HEK293 (cell line): ENCODE data around the gene RRP12.

ENCODE experiments used
- KLF10 ChIP-seq: fragments of 450-650 bp; IDR thresholded peaks from 2 replicates; pipeline ENCODE4 v1.5.1; 2018; ENCODE audit warnings: missing biosample characterization, mild to moderate bottlenecking, missing genetic modification characterization
- MZF1 ChIP-seq: fragments of 450-650 bp; formaldehyde crosslinking; IDR thresholded peaks from 2 replicates; pipeline ENCODE4 v1.5.1; 2017; ENCODE audit warnings: missing biosample characterization, missing genetic modification characterization, borderline replicate concordance
- TCF7L2 ChIP-seq: IDR thresholded peaks from 2 replicates; pipeline ENCODE4 v1.6.1; 2011; ENCODE audit warnings: low read depth, mild to moderate bottlenecking, inconsistent platforms, low read length, moderate library complexity, borderline replicate concordance
- YY2 ChIP-seq: fragments of 450-650 bp; formaldehyde crosslinking; IDR thresholded peaks from 2 replicates; pipeline ENCODE4 v1.5.1; 2016; ENCODE audit warnings: missing biosample characterization, missing genetic modification characterization
- ZBTB17 ChIP-seq: fragments of 450-650 bp; formaldehyde crosslinking; IDR thresholded peaks from 2 replicates; pipeline ENCODE4 v1.5.1; 2016; ENCODE audit warnings: missing biosample characterization, missing genetic modification characterization
- ZBTB48 ChIP-seq: fragments of 450-650 bp; formaldehyde crosslinking; IDR thresholded peaks from 2 replicates; pipeline ENCODE4 v1.5.1; 2016; ENCODE audit warnings: missing biosample characterization, missing genetic modification characterization
- ZNF175 ChIP-seq: fragments of 450-650 bp; formaldehyde crosslinking; IDR thresholded peaks from 2 replicates; pipeline ENCODE4 v1.5.1; 2016; ENCODE audit warnings: missing biosample characterization, missing genetic modification characterization
- ZNF2 ChIP-seq: fragments of 450-650 bp; formaldehyde crosslinking; IDR thresholded peaks from 2 replicates; pipeline ENCODE4 v1.5.1; 2016; ENCODE audit warnings: missing biosample characterization, missing genetic modification characterization
- ZNF324 ChIP-seq: fragments of 450-650 bp; formaldehyde crosslinking; IDR thresholded peaks from 2 replicates; pipeline ENCODE4 v1.5.1; 2016; ENCODE audit warnings: missing biosample characterization, missing genetic modification characterization
- ZNF335 ChIP-seq: fragments of 450-650 bp; formaldehyde crosslinking; conservative IDR thresholded peaks from 2 replicates; pipeline ENCODE4 v1.5.1; 2016; ENCODE audit warnings: missing biosample characterization, missing genetic modification characterization
- ZNF433 ChIP-seq: fragments of 450-650 bp; formaldehyde crosslinking; IDR thresholded peaks from 2 replicates; pipeline ENCODE4 v1.5.1; 2016; ENCODE audit warnings: missing biosample characterization, missing genetic modification characterization, low read depth
- ZNF558 ChIP-seq: fragments of 450-650 bp; formaldehyde crosslinking; IDR thresholded peaks from 2 replicates; pipeline ENCODE4 v1.5.1; 2016; ENCODE audit warnings: missing biosample characterization, missing genetic modification characterization
- ZNF585B ChIP-seq: fragments of 450-650 bp; formaldehyde crosslinking; IDR thresholded peaks from 2 replicates; pipeline ENCODE4 v1.5.1; 2016; ENCODE audit warnings: missing biosample characterization, missing genetic modification characterization
- ZNF610 ChIP-seq: fragments of 450-650 bp; formaldehyde crosslinking; IDR thresholded peaks from 2 replicates; pipeline ENCODE4 v1.5.1; 2016; ENCODE audit warnings: missing biosample characterization, missing genetic modification characterization, borderline replicate concordance
- ZNF624 ChIP-seq: fragments of 450-650 bp; formaldehyde crosslinking; IDR thresholded peaks from 2 replicates; pipeline ENCODE4 v1.5.1; 2017; ENCODE audit warnings: missing biosample characterization, missing genetic modification characterization
- ZNF629 ChIP-seq: fragments of 450-650 bp; formaldehyde crosslinking; IDR thresholded peaks from 2 replicates; pipeline ENCODE4 v1.5.1; 2017; ENCODE audit warnings: missing biosample characterization, missing genetic modification characterization
- ZNF791 ChIP-seq: fragments of 450-650 bp; formaldehyde crosslinking; IDR thresholded peaks from 2 replicates; pipeline ENCODE4 v1.5.1; 2016; ENCODE audit warnings: missing biosample characterization, missing genetic modification characterization
- ZSCAN23 ChIP-seq: fragments of 450-650 bp; formaldehyde crosslinking; IDR thresholded peaks from 2 replicates; pipeline ENCODE4 v1.5.1; 2016; ENCODE audit warnings: missing biosample characterization, missing genetic modification characterization
- TF ChIP-seq, protein P1 (sequence below): fragments of 450-650 bp; formaldehyde crosslinking; IDR thresholded peaks from 2 replicates; pipeline ENCODE4 v1.5.1; 2017; ENCODE audit warnings: missing biosample characterization, missing genetic modification characterization
- TF ChIP-seq, protein P2 (sequence below): fragments of 450-650 bp; formaldehyde crosslinking; IDR thresholded peaks from 2 replicates; pipeline ENCODE4 v1.5.1; 2016; ENCODE audit warnings: missing biosample characterization, missing genetic modification characterization, borderline replicate concordance
- TF ChIP-seq, protein P3 (sequence below): fragments of 450-650 bp; formaldehyde crosslinking; conservative IDR thresholded peaks from 2 replicates; pipeline ENCODE4 v1.5.1; 2016; ENCODE audit warnings: low read depth, missing biosample characterization, missing genetic modification characterization
- TF ChIP-seq, protein P4 (sequence below): fragments of 450-650 bp; formaldehyde crosslinking; optimal IDR thresholded peaks from 2 replicates; pipeline ENCODE3; 2016; ENCODE audit warnings: missing biosample characterization, mild to moderate bottlenecking, missing genetic modification characterization
- TF ChIP-seq, protein P5 (sequence below): fragments of 450-650 bp; formaldehyde crosslinking; IDR thresholded peaks from 2 replicates; pipeline ENCODE4 v1.5.1; 2016; ENCODE audit warnings: missing biosample characterization, missing genetic modification characterization
- TF ChIP-seq, protein P6 (sequence below): fragments of 450-650 bp; formaldehyde crosslinking; IDR thresholded peaks from 2 replicates; pipeline ENCODE4 v1.5.1; 2016; ENCODE audit warnings: missing biosample characterization, missing genetic modification characterization

RRP12 gene

DNA sequence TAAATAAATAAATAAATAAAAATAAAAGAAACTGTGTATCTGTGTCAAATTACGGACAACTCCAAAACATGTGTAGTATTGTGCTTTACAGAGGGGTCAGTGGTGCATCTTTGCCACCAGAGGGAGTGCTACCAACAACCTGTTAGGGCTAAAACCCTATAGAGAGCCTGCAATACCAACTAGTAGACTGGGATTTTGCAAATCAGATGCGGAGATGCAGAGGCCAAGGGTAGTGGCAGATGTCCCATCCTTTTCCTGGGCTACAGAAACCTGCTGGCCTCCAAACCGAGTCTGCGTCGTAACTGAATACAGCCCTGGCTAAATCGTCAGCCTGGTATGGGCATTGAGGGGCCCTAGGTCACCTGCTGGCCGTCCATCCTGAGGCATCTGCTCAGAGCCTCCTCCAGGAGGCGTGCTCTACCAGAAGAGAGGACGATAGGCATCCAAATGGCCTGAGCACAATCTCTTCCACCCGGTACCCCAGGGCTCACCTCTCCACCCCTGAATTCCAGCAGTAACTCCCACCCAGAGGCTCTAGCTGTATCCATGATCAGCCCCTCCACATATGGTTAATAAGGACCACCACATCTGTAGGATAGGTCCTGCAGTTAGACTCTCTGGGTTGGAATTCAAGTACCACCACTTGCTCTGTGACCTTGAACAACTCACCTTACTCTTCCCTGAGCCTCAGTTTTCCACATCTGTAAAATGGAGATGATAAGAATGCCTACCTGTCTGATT is 6.2 kb upstream of the RRP12 start (continued):
- TF ChIP-seq, protein P1, sequence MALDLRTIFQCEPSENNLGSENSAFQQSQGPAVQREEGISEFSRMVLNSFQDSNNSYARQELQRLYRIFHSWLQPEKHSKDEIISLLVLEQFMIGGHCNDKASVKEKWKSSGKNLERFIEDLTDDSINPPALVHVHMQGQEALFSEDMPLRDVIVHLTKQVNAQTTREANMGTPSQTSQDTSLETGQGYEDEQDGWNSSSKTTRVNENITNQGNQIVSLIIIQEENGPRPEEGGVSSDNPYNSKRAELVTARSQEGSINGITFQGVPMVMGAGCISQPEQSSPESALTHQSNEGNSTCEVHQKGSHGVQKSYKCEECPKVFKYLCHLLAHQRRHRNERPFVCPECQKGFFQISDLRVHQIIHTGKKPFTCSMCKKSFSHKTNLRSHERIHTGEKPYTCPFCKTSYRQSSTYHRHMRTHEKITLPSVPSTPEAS (tag by site-specific recombination): no peak
- TF ChIP-seq ZBTB48 (tag by site-specific recombination) (no peak; the same call in 1 of the 2 replicates), ZNF2 (peak; percentile 62; the same call in 1 of the 2 replicates), YY2 (tag by site-specific recombination) (no peak), ZNF585B (no peak), KLF10 (tag by site-specific recombination) (no peak), ZSCAN23 (tag by site-specific recombination) (no peak), ZNF791 (tag by site-specific recombination) (no peak), ZNF324 (tag by site-specific recombination) (no peak), ZNF610 (tag by site-specific recombination) (no peak), ZNF175 (tag by site-specific recombination) (no peak), MZF1 (tag by site-specific recombination) (no peak), ZNF624 (tag by site-specific recombination) (no peak), ZNF335 (peak; percentile 51; the same call in 1 of the 2 replicates), ZNF433 (tag by site-specific recombination) (no peak), ZNF629 (no peak; the same call in none of the 2 replicates), ZBTB17 (tag by site-specific recombination) (peak; percentile 79; the same call in 1 of the 2 replicates), ZNF558 (tag by site-specific recombination) (no peak), TCF7L2 (no peak)
- TF ChIP-seq, protein P2, sequence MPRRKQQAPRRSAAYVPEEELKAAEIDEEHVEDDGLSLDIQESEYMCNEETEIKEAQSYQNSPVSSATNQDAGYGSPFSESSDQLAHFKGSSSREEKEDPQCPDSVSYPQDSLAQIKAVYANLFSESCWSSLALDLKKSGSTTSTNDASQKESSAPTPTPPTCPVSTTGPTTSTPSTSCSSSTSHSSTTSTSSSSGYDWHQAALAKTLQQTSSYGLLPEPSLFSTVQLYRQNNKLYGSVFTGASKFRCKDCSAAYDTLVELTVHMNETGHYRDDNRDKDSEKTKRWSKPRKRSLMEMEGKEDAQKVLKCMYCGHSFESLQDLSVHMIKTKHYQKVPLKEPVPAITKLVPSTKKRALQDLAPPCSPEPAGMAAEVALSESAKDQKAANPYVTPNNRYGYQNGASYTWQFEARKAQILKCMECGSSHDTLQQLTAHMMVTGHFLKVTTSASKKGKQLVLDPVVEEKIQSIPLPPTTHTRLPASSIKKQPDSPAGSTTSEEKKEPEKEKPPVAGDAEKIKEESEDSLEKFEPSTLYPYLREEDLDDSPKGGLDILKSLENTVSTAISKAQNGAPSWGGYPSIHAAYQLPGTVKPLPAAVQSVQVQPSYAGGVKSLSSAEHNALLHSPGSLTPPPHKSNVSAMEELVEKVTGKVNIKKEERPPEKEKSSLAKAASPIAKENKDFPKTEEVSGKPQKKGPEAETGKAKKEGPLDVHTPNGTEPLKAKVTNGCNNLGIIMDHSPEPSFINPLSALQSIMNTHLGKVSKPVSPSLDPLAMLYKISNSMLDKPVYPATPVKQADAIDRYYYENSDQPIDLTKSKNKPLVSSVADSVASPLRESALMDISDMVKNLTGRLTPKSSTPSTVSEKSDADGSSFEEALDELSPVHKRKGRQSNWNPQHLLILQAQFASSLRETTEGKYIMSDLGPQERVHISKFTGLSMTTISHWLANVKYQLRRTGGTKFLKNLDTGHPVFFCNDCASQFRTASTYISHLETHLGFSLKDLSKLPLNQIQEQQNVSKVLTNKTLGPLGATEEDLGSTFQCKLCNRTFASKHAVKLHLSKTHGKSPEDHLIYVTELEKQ (tag by site-specific recombination): no peak
- TF ChIP-seq, protein P3, sequence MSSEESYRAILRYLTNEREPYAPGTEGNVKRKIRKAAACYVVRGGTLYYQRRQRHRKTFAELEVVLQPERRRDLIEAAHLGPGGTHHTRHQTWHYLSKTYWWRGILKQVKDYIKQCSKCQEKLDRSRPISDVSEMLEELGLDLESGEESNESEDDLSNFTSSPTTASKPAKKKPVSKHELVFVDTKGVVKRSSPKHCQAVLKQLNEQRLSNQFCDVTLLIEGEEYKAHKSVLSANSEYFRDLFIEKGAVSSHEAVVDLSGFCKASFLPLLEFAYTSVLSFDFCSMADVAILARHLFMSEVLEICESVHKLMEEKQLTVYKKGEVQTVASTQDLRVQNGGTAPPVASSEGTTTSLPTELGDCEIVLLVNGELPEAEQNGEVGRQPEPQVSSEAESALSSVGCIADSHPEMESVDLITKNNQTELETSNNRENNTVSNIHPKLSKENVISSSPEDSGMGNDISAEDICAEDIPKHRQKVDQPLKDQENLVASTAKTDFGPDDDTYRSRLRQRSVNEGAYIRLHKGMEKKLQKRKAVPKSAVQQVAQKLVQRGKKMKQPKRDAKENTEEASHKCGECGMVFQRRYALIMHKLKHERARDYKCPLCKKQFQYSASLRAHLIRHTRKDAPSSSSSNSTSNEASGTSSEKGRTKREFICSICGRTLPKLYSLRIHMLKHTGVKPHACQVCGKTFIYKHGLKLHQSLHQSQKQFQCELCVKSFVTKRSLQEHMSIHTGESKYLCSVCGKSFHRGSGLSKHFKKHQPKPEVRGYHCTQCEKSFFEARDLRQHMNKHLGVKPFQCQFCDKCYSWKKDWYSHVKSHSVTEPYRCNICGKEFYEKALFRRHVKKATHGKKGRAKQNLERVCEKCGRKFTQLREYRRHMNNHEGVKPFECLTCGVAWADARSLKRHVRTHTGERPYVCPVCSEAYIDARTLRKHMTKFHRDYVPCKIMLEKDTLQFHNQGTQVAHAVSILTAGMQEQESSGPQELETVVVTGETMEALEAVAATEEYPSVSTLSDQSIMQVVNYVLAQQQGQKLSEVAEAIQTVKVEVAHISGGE (tag by site-specific recombination): no peak
- TF ChIP-seq, protein P4, sequence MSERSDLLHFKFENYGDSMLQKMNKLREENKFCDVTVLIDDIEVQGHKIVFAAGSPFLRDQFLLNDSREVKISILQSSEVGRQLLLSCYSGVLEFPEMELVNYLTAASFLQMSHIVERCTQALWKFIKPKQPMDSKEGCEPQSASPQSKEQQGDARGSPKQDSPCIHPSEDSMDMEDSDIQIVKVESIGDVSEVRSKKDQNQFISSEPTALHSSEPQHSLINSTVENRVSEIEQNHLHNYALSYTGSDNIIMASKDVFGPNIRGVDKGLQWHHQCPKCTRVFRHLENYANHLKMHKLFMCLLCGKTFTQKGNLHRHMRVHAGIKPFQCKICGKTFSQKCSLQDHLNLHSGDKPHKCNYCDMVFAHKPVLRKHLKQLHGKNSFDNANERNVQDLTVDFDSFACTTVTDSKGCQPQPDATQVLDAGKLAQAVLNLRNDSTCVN (tag by site-specific recombination): no peak
- TF ChIP-seq, protein P5, sequence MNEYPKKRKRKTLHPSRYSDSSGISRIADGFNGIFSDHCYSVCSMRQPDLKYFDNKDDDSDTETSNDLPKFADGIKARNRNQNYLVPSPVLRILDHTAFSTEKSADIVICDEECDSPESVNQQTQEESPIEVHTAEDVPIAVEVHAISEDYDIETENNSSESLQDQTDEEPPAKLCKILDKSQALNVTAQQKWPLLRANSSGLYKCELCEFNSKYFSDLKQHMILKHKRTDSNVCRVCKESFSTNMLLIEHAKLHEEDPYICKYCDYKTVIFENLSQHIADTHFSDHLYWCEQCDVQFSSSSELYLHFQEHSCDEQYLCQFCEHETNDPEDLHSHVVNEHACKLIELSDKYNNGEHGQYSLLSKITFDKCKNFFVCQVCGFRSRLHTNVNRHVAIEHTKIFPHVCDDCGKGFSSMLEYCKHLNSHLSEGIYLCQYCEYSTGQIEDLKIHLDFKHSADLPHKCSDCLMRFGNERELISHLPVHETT (tag by site-specific recombination): peak; percentile 15; the same call in 1 of the 2 replicates
- TF ChIP-seq, protein P6, sequence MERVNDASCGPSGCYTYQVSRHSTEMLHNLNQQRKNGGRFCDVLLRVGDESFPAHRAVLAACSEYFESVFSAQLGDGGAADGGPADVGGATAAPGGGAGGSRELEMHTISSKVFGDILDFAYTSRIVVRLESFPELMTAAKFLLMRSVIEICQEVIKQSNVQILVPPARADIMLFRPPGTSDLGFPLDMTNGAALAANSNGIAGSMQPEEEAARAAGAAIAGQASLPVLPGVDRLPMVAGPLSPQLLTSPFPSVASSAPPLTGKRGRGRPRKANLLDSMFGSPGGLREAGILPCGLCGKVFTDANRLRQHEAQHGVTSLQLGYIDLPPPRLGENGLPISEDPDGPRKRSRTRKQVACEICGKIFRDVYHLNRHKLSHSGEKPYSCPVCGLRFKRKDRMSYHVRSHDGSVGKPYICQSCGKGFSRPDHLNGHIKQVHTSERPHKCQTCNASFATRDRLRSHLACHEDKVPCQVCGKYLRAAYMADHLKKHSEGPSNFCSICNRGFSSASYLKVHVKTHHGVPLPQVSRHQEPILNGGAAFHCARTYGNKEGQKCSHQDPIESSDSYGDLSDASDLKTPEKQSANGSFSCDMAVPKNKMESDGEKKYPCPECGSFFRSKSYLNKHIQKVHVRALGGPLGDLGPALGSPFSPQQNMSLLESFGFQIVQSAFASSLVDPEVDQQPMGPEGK (tag by site-specific recombination): 0 out of 2 replicates have a peak, but pooled peaks have one; percentile 39
